Right lobe of liver (tissue), 6 donors: ENCODE data around the gene CTSS. TPM values are rescaled to one million over a fixed set of nuclear protein-coding genes. Genes with fewer than 3 reads are reported as not detected.

Experiments used
- ATAC-seq, 4 donors: fragments of 200-7000 bp; cut with Tn5 transposase; one replicate each; pipeline ENCODE4 v1.9.1; 2020; ENCODE audit warnings: mild to moderate bottlenecking in 4 of 4, moderate library complexity in 4 of 4
- DNase-seq, 3 donors: peaks; one replicate each; pipeline ENCODE4 v3.0.0-alpha.2; 2020
- H3K27ac ChIP-seq, 3 donors: fragments of 200-600 bp; one replicate each; pipeline ENCODE4 v1.8.0; 2022
- H3K27me3 ChIP-seq, 2 donors: fragments of 200-600 bp; one replicate each; pipeline ENCODE4 v1.8.0; 2022
- H3K36me3 ChIP-seq, 4 donors: fragments of 200-600 bp; sonication (generic) in 1 of 4; one replicate each; pipeline versions ENCODE4 v1.5.1 to v1.8.0; 2017 to 2022; ENCODE audit warnings: control low read depth in 1 of 4
- H3K4me1 ChIP-seq, 4 donors: fragments of 200-600 bp; sonication (generic) in 1 of 4; one replicate each; pipeline versions ENCODE4 v1.5.1 to v1.8.0; 2017 to 2022; ENCODE audit warnings: control low read depth in 1 of 4
- H3K4me3 ChIP-seq, 3 donors: fragments of 200-600 bp; one replicate each; pipeline ENCODE4 v1.8.0; 2022
- H3K9me3 ChIP-seq, 4 donors: fragments of 200-600 bp; sonication (generic) in 1 of 4; one replicate each; pipeline versions ENCODE4 v1.5.1 to v1.8.0; 2017 to 2022; ENCODE audit warnings: control low read depth in 1 of 4
- POLR2A ChIP-seq: fragments of 450-650 bp; IDR thresholded peaks from one replicate; pipeline ENCODE4 v1.6.1; 2017; ENCODE audit warnings: antibody characterized with exemption, mild to moderate bottlenecking
- WGBS: methylation state at CpG from one replicate; pipeline ENCODE4 v1.1.6; 2018; ENCODE audit warnings: low coverage, low lambda C conversion rate; ENCODE audit not compliant: insufficient coverage; ENCODE audit errors: missing lambda C conversion rate; 5-methylcytosine and 5-hydroxymethylcytosine counted together
- intact Hi-C, 2 donors: fragments of 100-400 bp; cut with DNase I; formaldehyde crosslinking; loops; one replicate each; pipeline versions ENCODE4 v1.11.2 to v1.14.1; 2022
- total RNA-seq, 6 experiments: library from RNA; depleted of rRNA in 2 of 6; stranded (reverse); fragments of >200 nt in 2 of 6; fragmentation: NEBNext Ultra II Directional in 3 of 6; extraction: Animal tissue kit (Norgen Biotek cat#: 25700) in 3 of 6; gene quantifications; one replicate each; pipeline versions ENCODE4 v1.1.0 to v1.2.4, GENCODE V29; 2016 to 2023
- TF ChIP-seq, protein P1 (sequence below), 4 donors: fragments of 200-600 bp in 3 of 4; fragments of 450-650 bp in 1 of 4; IDR thresholded peaks; one replicate each; pipeline versions ENCODE4 v1.5.1 to v1.8.0; 2016 to 2022; ENCODE audit warnings: antibody characterized with exemption in 4 of 4, mild to moderate bottlenecking in 2 of 4
- donor health status: DM: no; HTN: yes; CAD: no.
- donor health status: DM: no; HTN: no; CAD: no.
- donor health status: DM: no; HTN: no; CAD: no.
- donor health status: DM: no; HTN: yes; CAD: no.
- donor health status: DM: no; HTN: yes; CAD: no.

CTSS gene
- total RNA-seq, 6 experiments from 2014 or later = 23.9 to 195 (median 61.4) TPM

DNA sequence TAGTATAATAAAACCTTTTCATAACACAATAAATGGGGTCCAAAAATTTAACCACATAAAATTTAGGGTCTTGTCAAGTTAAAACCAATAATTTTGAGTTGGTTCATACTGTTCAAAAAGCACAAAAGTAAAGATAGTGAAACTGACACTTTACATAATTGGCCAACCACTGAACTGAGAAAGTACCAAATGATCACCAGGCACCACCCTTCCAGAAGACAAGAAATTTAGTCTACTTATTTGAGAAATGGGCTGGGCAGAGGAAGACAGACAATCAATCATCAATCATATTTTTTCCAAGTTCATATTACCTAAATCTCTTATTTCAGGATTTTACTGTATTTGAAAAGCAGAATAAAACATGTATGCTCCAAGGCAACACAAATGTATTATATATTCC is 62.2 kb downstream of the CTSS start:
- Histone ChIP-seq H3K36me3 (no peaks in the 10 kb centered on the region), H3K9me3 (no peaks in the 10 kb centered on the region), H3K4me3 (no peak overlapping the region), H3K27ac (no peak overlapping the region), H3K27me3 (no peaks in the 10 kb centered on the region), H3K4me1 (no peaks in the 10 kb centered on the region)
- ATAC-seq (no peak), DNase-seq (no peak)
- TF ChIP-seq POLR2A = no peak
- TF ChIP-seq, protein P1, sequence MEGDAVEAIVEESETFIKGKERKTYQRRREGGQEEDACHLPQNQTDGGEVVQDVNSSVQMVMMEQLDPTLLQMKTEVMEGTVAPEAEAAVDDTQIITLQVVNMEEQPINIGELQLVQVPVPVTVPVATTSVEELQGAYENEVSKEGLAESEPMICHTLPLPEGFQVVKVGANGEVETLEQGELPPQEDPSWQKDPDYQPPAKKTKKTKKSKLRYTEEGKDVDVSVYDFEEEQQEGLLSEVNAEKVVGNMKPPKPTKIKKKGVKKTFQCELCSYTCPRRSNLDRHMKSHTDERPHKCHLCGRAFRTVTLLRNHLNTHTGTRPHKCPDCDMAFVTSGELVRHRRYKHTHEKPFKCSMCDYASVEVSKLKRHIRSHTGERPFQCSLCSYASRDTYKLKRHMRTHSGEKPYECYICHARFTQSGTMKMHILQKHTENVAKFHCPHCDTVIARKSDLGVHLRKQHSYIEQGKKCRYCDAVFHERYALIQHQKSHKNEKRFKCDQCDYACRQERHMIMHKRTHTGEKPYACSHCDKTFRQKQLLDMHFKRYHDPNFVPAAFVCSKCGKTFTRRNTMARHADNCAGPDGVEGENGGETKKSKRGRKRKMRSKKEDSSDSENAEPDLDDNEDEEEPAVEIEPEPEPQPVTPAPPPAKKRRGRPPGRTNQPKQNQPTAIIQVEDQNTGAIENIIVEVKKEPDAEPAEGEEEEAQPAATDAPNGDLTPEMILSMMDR (IDR thresholded peaks at IDR 0.05) = no peak
- intact Hi-C loops = no loop called here

DNA sequence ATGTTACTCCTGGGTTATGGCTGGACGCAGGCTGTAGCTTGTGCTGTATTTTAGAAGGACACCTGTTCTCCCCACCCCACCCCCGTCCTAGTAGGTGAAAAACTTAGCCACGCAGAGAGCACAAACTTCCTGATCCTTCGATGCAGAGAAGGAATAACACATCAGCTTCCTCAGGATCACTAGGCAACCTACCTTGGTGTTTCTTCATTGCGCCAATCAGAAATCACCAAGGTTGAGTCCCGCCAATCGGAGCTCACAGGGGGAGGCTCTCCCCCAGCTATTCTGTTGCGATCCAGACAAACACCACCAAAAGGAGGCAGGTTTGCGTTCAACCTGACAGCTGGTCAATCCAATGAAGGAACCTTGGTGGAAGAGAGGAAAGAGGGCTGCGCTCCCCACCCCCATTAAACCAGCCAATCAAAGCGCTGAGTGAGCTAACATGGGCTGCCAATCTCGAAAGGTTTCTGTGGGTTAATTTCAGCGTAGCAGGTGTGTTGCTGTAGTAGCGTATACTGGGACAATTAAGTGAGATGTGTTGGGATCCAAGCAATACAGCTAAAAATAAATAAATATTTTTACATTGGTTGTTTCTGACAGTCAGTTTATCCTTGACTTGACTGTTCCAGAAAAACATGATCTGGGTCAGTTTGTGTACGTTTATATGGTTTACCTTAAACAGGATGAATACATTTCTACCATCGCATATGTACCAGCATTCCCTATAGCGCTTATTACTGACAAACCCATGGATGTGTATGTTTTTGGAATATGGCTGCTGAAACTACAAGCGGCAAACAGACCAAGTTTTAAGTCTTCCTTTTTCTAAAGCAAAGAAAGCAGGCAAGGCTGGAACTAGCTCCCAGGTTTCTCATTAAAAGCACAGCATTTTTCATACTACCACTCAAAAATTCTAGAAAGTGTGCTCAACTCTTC is 68.3 kb downstream of the CTSS start, which contains the start of gene GOLPH3L:
GOLPH3L (minus strand) TSS at position 160 of the 933 bp plus-strand sequence. CDS start 2,316 bp downstream, outside the sequence.
- DNase-seq (peak; percentile 86 to 97 (median 92)), ATAC-seq (peak; percentile 99 to 100 (median 100))
- 3% methylated on average over 13 of the region's 18 CpGs for WGBS
- Histone ChIP-seq H3K27me3 (no peaks in the 10 kb centered on the region), H3K27ac (peak within 1 kb of the TSS in 2 of 3 donors; percentile 38 to 42), H3K4me3 (peak within 1 kb of the TSS; percentile 63 to 70 (median 67)), H3K4me1 (peaks cover 0 to 16% (median 1%) of the 10 kb centered on the region in 4 donors), H3K9me3 (no peaks in the 10 kb centered on the region), H3K36me3 (peaks cover 0 to 22% (median 12%) of the 10 kb centered on the region in 4 donors)
- TF ChIP-seq, protein P1 (IDR thresholded peaks at IDR 0.05) = peak in 3 of 4 donors; percentile 28 to 45 (median 32)
- TF ChIP-seq POLR2A = no peak
- intact Hi-C loops = no loop called here

DNA sequence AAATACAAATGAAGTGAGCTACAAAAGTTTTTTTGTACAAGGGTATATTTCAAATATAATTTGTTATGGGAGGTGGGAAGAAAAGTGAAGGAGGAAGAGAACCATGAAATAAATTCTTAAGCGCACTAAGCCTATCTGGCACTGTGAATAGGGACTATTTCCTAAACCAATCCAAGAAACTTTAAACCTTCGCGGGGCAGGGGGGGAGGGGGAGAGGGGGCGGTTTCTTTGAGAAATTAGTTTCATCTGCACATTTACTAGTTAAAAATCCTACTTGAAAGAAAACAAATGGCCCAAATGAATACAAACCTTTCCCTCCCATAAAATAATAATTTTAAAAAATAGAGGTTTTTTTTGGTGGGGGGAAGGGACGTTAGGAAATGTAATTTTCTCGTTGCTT is 69.0 kb downstream of the CTSS start:
- DNase-seq (no peak), ATAC-seq (peak; percentile 21 to 37 (median 32))
- Histone ChIP-seq H3K9me3 (no peaks in the 10 kb centered on the region), H3K27ac (peak overlapping the region in 2 of 3 donors; percentile 21 to 24), H3K27me3 (no peaks in the 10 kb centered on the region), H3K36me3 (peaks cover 0 to 26% (median 12%) of the 10 kb centered on the region in 4 donors), H3K4me1 (peaks cover 0 to 16% (median 1%) of the 10 kb centered on the region in 4 donors), H3K4me3 (peak overlapping the region; percentile 63 to 70 (median 67))
- TF ChIP-seq POLR2A = no peak
- TF ChIP-seq, protein P1 (IDR thresholded peaks at IDR 0.05) = no peak
- under 1% methylated on average over 6 of the region's 6 CpGs for WGBS
- intact Hi-C loops = no loop called here

DNA sequence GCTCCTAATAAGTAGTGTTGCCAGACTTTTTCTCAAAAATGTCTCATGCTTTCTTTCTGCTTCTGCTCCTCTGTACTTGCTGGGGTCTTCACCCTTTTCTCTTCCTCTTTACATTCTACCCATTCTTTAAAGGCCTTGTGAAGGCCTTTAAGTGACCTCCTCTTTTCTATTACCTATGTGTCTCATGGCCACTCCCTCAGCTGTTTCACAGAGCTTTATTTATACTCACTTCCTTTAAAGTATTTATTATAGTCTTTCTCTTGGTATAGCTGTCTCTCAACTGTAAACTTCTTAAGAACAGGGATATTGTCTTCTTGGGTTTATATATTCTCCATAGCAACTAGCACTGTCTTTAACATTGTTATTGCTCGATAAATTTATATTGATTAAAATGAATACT is 69.4 kb downstream of the CTSS start:
- Histone ChIP-seq H3K4me1 (peaks cover 0 to 16% (median 1%) of the 10 kb centered on the region in 4 donors), H3K9me3 (no peaks in the 10 kb centered on the region), H3K27me3 (no peaks in the 10 kb centered on the region), H3K27ac (no peak overlapping the region), H3K4me3 (peak overlapping the region; percentile 63 to 70 (median 67)), H3K36me3 (peaks cover 0 to 30% (median 12%) of the 10 kb centered on the region in 4 donors)
- 2% methylated on average over 1 of the region's 1 CpG for WGBS
- intact Hi-C loops = no loop called here
- ATAC-seq (no peak), DNase-seq (no peak)
- TF ChIP-seq POLR2A = no peak
- TF ChIP-seq, protein P1 (IDR thresholded peaks at IDR 0.05) = no peak
